Bronchial epithelial cell (primary cell): ENCODE data around the gene KCTD10. TPM values are rescaled to one million over a fixed set of nuclear protein-coding genes. Genes with fewer than 3 reads are reported as not detected.
"Not testable (repeated sequence)": the region's sequence is repeated elsewhere in the genome, so short reads cannot be mapped to it uniquely, and the experiment has no call there.

ENCODE experiments used
- DNase-seq: peaks from one replicate; pipeline ENCODE4 v3.0.0-alpha.2; 2010; ENCODE audit warnings: low read depth
- FAIRE-seq: peaks from 2 replicates; lab custom pipeline; 2011; peaks lifted over from hg19 to GRCh38; lab: Jason Lieb, UNC
- H3K27me3 ChIP-seq: 2 replicates; pipeline ENCODE4 v1.5.1; 2011; ENCODE audit warnings: low read length; ENCODE audit not compliant: control insufficient read depth, insufficient read depth
- H3K36me3 ChIP-seq: 2 replicates; pipeline ENCODE4 v1.5.1; 2011; ENCODE audit warnings: low read length; ENCODE audit not compliant: control insufficient read depth, insufficient read depth
- H3K4me3 ChIP-seq: 2 replicates; pipeline ENCODE4 v1.5.1; 2011; ENCODE audit warnings: mild to moderate bottlenecking, low read depth, low read length, control low read depth
- total RNA-seq: library from RNA; depleted of rRNA; stranded (reverse); fragments of >200 nt; gene quantifications from 2 replicates; pipeline ENCODE4 v1.2.1, GENCODE V29; 2014
- TF ChIP-seq, protein P1 (sequence below): IDR thresholded peaks from 2 replicates; pipeline ENCODE4 v1.5.1; 2011; ENCODE audit warnings: mild to moderate bottlenecking, moderate library complexity, low read length, control low read depth, inconsistent platforms; ENCODE audit not compliant: insufficient read depth, severe bottlenecking

Gene KCTD10
- total RNA-seq, 1 donor from 2014 or later, result 20.8 TPM

DNA sequence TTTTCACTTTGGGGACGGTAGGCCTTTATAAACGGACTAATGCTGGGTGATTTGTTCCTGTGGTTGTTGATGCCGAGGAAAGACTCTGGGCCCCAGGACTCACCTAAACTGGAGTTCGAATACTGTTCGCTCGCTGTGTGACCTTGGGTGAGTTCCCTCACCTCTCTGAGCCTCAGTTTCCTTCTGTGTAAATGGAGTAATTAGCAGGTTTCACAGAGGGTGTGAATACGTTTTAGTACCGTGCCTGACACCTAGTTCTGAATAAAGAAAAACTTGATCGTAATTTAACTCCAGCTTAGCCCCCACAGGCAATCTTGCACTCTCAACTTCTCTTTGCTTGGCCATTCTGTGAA, 839 bp upstream of the KCTD10 start:
- no peaks in the 10 kb centered on the region for H3K27me3 ChIP-seq
- DNase-seq (no peak), FAIRE-seq (no peak)
- TF ChIP-seq, protein P1, sequence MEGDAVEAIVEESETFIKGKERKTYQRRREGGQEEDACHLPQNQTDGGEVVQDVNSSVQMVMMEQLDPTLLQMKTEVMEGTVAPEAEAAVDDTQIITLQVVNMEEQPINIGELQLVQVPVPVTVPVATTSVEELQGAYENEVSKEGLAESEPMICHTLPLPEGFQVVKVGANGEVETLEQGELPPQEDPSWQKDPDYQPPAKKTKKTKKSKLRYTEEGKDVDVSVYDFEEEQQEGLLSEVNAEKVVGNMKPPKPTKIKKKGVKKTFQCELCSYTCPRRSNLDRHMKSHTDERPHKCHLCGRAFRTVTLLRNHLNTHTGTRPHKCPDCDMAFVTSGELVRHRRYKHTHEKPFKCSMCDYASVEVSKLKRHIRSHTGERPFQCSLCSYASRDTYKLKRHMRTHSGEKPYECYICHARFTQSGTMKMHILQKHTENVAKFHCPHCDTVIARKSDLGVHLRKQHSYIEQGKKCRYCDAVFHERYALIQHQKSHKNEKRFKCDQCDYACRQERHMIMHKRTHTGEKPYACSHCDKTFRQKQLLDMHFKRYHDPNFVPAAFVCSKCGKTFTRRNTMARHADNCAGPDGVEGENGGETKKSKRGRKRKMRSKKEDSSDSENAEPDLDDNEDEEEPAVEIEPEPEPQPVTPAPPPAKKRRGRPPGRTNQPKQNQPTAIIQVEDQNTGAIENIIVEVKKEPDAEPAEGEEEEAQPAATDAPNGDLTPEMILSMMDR, result no peak
- H3K36me3 ChIP-seq, result peaks cover 3% of the 10 kb centered on the region
- peak overlapping the region; percentile 62 for H3K4me3 ChIP-seq

DNA sequence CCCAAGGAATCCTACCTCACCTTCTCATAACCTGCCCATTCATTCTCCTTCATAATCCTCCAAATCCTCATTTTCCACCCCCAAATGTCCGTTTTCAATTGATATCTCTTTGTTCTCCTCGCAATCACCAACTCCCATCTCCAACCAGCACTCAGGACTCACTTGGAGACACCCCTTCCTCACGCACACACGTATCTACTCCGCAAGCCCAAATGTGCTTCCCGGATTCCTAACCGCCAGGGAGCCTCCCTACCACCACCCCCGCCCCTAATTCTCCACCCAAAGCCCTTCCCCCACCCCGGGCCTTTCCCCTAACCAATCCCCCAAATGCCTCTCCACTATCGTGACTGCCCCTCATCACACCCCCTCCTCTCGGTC, 304 bp downstream of the KCTD10 start:
- peak overlapping the region; percentile 62 for H3K4me3 ChIP-seq
- peaks cover 3% of the 10 kb centered on the region for H3K36me3 ChIP-seq
- H3K27me3 ChIP-seq, result no peaks in the 10 kb centered on the region
- FAIRE-seq, result no peak
- no peak for DNase-seq
- TF ChIP-seq, protein P1, result no peak

DNA sequence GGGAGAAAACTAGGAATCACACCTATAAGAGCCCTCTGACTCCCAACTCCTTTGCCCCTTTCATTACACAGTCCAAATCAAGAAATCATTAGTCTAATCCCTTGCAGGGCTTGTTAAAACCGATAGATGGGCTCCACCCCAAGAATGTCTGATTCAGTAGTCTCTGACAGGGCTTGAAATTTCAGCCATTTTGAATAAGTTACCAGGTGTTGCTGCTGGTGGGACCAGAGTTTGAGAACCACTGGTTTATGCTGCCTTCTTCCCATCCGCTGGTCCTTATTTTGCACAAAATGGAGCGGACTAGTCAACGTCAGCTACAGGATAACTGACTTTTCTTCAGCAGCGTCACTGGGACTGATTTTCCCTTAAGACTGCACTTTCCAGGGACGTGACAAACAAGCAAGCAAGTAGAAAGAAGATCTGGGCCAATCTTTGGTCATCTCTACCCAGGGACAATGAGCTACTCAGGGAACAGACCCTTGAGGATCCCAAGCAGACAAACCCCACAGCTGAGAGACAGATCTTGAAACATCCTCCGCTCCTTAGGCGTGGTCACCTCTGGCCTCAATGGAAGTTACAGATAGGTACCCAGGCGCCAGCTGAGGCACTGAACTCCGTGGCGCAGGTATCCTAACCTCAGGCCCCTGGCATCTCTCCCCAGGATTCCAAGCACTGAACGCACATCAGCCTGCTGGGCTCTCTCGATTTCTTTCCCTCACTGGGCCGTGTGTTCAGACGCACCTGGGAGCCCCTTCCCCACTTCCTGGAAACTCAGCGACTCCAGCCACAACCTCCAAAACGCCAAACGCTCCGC, 900 bp downstream of the KCTD10 start:
- peak overlapping the region; percentile 62 for H3K4me3 ChIP-seq
- H3K27me3 ChIP-seq, result no peaks in the 10 kb centered on the region
- TF ChIP-seq, protein P1, result no peak
- FAIRE-seq, result no peak
- DNase-seq, result peak; percentile 17
- peaks cover 3% of the 10 kb centered on the region for H3K36me3 ChIP-seq

DNA sequence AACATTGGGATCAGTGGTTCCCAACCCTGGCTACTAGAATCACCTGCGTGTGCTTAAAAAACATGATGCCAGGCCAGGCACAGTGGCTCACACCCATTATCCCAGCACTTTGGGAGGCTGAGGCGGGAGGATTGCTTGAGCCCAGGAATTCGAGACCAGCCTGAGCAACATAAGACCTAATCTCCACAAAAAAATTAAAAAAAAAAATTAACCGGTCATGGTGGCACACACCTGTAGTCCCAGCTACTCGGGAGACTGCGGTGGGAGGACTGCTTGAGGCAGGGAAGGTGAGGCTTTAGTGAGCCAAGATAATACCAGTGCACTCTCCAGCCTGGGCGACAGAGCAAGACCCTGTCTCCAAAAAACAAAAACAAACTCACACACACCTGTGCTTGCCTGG, 2.0 kb downstream of the KCTD10 start:
- Histone ChIP-seq H3K27me3 (no peaks in the 10 kb centered on the region), H3K4me3 (no peak overlapping the region), H3K36me3 (peaks cover 3% of the 10 kb centered on the region)
- no peak for FAIRE-seq
- DNase-seq, result no peak
- TF ChIP-seq, protein P1, result no peak

DNA sequence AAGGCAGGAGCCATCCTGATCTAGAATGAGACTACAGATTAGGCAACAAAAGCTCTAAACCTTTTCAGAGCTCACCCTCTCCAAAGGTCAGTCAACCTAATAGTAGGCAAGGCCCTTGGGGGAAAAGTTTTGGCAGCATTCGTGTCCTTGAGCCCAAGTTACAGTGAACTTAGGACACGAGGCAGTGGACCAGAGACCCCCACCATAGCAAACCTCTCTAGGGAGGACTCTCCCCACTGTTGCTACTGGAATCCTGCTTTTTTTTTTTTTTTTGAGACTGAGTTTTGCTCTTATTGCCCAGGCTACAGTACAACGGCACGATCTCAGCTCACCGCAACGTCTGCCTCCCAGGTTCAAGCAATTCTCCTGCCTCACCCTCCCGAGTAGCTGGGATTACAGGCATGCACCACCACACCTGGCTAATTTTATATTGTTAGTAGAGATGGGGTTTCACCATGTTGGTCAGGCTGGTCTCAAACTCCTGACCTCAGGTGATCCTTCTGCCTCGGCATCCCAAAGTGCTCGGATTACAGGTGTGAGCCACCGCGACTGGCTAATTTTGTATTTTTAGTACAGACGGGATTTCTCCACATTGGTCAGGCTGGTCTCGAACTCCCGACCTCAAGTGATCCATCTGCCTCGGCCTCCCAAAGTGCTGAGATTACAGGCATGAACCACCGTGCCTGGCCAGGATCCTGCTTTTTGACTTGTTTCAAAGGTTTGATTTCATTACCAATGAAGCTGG, 3.4 kb downstream of the KCTD10 start:
- not testable (repeated sequence) for H3K27me3 ChIP-seq, H3K4me3 ChIP-seq, FAIRE-seq, DNase-seq
- H3K36me3 ChIP-seq, result peaks cover 11% of the 10 kb centered on the region

- no peak overlapping the region for H3K4me3 ChIP-seq
- H3K27me3 ChIP-seq, result no peaks in the 10 kb centered on the region
- DNase-seq, result peak; percentile 16
- H3K36me3 ChIP-seq, result peaks cover 12% of the 10 kb centered on the region
- FAIRE-seq, result no peak
- TF ChIP-seq, protein P1, result no peak
Measured at GRCh38 chr12:109473006-109473405, 4.1 kb downstream of the KCTD10 start.
